Measurements from ENCODE around the gene TIE1. TPM values are rescaled to one million over a fixed set of nuclear protein-coding genes. Genes with fewer than 3 reads are reported as not detected.

The TIE1 gene
- total RNA-seq, 2 experiments from 2014 or later = 0.15 to 0.66 TPM

- Histone ChIP-seq H3K36me3 (ENCODE audit: insufficient read depth, low read length) (no peaks in the 10 kb centered on the region), H4K20me1 (ENCODE audit: insufficient read depth, low read length) (no peaks in the 10 kb centered on the region), H3K4me3 (ENCODE audit: low read depth, low read length, poor library complexity, severe bottlenecking) (no peak overlapping the region), H3K4me1 (ENCODE audit: insufficient read depth, low read length, poor library complexity, severe bottlenecking) (peaks cover 13% of the 10 kb centered on the region), H3K27ac (ENCODE audit: low read depth, low read length, poor library complexity, severe bottlenecking) (no peak overlapping the region), H2AFZ (ENCODE audit: low read length) (no peak overlapping the region), H3K9me3 (ENCODE audit: low read length) (no peaks in the 10 kb centered on the region), H3K9me2 (ENCODE audit: insufficient read depth, low read length) (no peaks in the 10 kb centered on the region), H3K4me2 (ENCODE audit: low read length) (no peak overlapping the region), H3K79me2 (ENCODE audit: insufficient read depth, low read depth, low read length) (no peaks in the 10 kb centered on the region)
- intact Hi-C loops (cut with micrococcal nuclease; ENCODE audit: unreplicated experiment) = no loop called here
- ChIA-PET POLR2A (no interaction called here), CTCF (ENCODE audit: unreplicated experiment) (no interaction called here)
- BruUV-seq (replicated peaks) = no TSS peak
- TF ChIP-seq CTCF (conservative IDR thresholded peaks at IDR 0.05; ENCODE audit: low read length) (no peak), EZH2phosphoT487 (IDR thresholded peaks at IDR 0.05; ENCODE audit: borderline replicate concordance, low read depth, low read length) (no peak)
- DNase-seq (ENCODE audit: low spot score) = no peak
These were observed 2.1 kb downstream of the TIE1 start for GRCh38 chr1:43302721-43303470.

GRCh38 chr1:43303471-43304313 is 2.9 kb downstream of the TIE1 start:
- DNase-seq (ENCODE audit: low spot score) = no peak
- H3K36me3 ChIP-seq (ENCODE audit: insufficient read depth, low read length) = no peaks in the 10 kb centered on the region
- no peak overlapping the region for H3K27ac ChIP-seq (ENCODE audit: low read depth, low read length, poor library complexity, severe bottlenecking)
- no peaks in the 10 kb centered on the region for H4K20me1 ChIP-seq (ENCODE audit: insufficient read depth, low read length)
- H3K4me3 ChIP-seq (ENCODE audit: low read depth, low read length, poor library complexity, severe bottlenecking) = no peak overlapping the region
- CTCF ChIA-PET (ENCODE audit: unreplicated experiment) = interaction anchor here (0.6 kb wide), 1 partner anchor 78 kb away, joined by 3 read pairs; no protein-coding TSS in a partner anchor
- no peaks in the 10 kb centered on the region for H3K9me2 ChIP-seq (ENCODE audit: insufficient read depth, low read length)
- no TSS peak for BruUV-seq (replicated peaks)
- no peak for TF ChIP-seq EZH2phosphoT487 (IDR thresholded peaks at IDR 0.05; ENCODE audit: borderline replicate concordance, low read depth, low read length)
- TF ChIP-seq CTCF (conservative IDR thresholded peaks at IDR 0.05; ENCODE audit: low read length) = no peak
- POLR2A ChIA-PET = interaction anchor here (0.6 kb wide), 1 partner anchor 782 kb away, joined by 3 read pairs; no protein-coding TSS in a partner anchor
- H3K9me3 ChIP-seq (ENCODE audit: low read length) = no peaks in the 10 kb centered on the region
- H3K4me1 ChIP-seq (ENCODE audit: insufficient read depth, low read length, poor library complexity, severe bottlenecking) = peaks cover 13% of the 10 kb centered on the region
- H3K4me2 ChIP-seq (ENCODE audit: low read length) = no peak overlapping the region
- no peaks in the 10 kb centered on the region for H3K79me2 ChIP-seq (ENCODE audit: insufficient read depth, low read depth, low read length)
- no peak overlapping the region for H2AFZ ChIP-seq (ENCODE audit: low read length)
- intact Hi-C loops (cut with micrococcal nuclease; ENCODE audit: unreplicated experiment) = no loop called here
